ENCODE measurements around the gene PKD2L1. TPM values are rescaled to one million over a fixed set of nuclear protein-coding genes. Genes with fewer than 3 reads are reported as not detected.

Gene PKD2L1
- total and polyA plus RNA-seq, 9 of the 15 experiments (the other 6 are each of a cell fraction or from before 2014, with no cell fraction given): not detected

- Histone ChIP-seq H4K20me1 (replicated peaks; ENCODE audit: control insufficient read depth, insufficient read depth, low read length) (no peaks in the 10 kb centered on the region), H2AFZ (ENCODE audit: low read depth, low read length) (no peak overlapping the region), H3K4me2 (ENCODE audit: insufficient read depth, low read length) (no peak overlapping the region), H3K9ac (ENCODE audit: insufficient read depth in 1 of 2, low read depth in 2 of 2, low read length in 2 of 2) (no peak overlapping the region), H3K27ac (ENCODE audit: extremely low read depth, low read depth, low read length) (no peak overlapping the region), H3K9me1 (ENCODE audit: control insufficient read depth, insufficient read depth, low read length) (no peaks in the 10 kb centered on the region), H3K4me1 (replicated peaks in 1 of 2; ENCODE audit: control insufficient read depth in 2 of 2, insufficient read depth in 2 of 2, low read length in 2 of 2) (no peaks in the 10 kb centered on the region), H3K4me3 (no peak overlapping the region), H3K9me3 (replicated peaks; ENCODE audit: control insufficient read depth, insufficient read depth, low read depth, low read length) (no peaks in the 10 kb centered on the region), H3K27me3 (ENCODE audit: control insufficient read depth in 2 of 2, insufficient read depth in 2 of 2, low read length in 2 of 2) (peaks cover 7 to 26% of the 10 kb centered on the region in 2 experiments), H3K36me3 (ENCODE audit: control insufficient read depth, insufficient read depth, low read length) (no peaks in the 10 kb centered on the region), H3K79me2 (ENCODE audit: control insufficient read depth, insufficient read depth, low read length) (no peaks in the 10 kb centered on the region)
- FAIRE-seq (no peak), DNase-seq (ENCODE audit: extremely low read depth in 1 of 4, low spot score in 3 of 4) (no peak), ATAC-seq (no peak)
- ChIA-PET CTCF (ENCODE audit: low intra/inter-chr PET ratio) (no interaction called here), POLR2A (no interaction called here)
- intact Hi-C loops (cut with micrococcal nuclease): no loop called here
- WGBS (ENCODE audit: insufficient coverage, low coverage, missing lambda C conversion rate): 3% methylated on average over 4 of the region's 4 CpGs
- in situ Hi-C loops (cut with MboI): loop anchor here (25.0 kb wide), 1 partner anchor 554 kb away; no protein-coding TSS in a partner anchor
- BruUV-seq (replicated peaks): no TSS peak
- TF ChIP-seq POLR2B (IDR thresholded peaks at IDR 0.05; ENCODE audit: low read depth, partially characterized antibody): no peak
- no peak for TF ChIP-seq ZNF586 (CRISPR knock-in tag; conservative IDR thresholded peaks at IDR 0.05)
- no peak for TF ChIP-seq JUN (IDR thresholded peaks at IDR 0.05; ENCODE audit: borderline replicate concordance, low read depth, low read length)
- TF ChIP-seq JUN (CRISPR knock-in tag; IDR thresholded peaks at IDR 0.05; ENCODE audit: borderline replicate concordance): no peak
- TF ChIP-seq IRF9 (tag; IDR thresholded peaks at IDR 0.05): no peak
- no peak for TF ChIP-seq USF1 (CRISPR knock-in tag; IDR thresholded peaks at IDR 0.05)
- no peak for TF ChIP-seq LARP7 (IDR thresholded peaks at IDR 0.05)
- TF ChIP-seq NFIC (IDR thresholded peaks at IDR 0.05): no peak
- no peak for TF ChIP-seq TFE3 (CRISPR knock-in tag; IDR thresholded peaks at IDR 0.05)
- TF ChIP-seq ADNP (tag; IDR thresholded peaks at IDR 0.05): no peak
- TF ChIP-seq ILK (tag; IDR thresholded peaks at IDR 0.05; ENCODE audit: borderline replicate concordance, low read depth): no peak
- no peak for TF ChIP-seq ZNF609 (CRISPR knock-in tag; IDR thresholded peaks at IDR 0.05; ENCODE audit: borderline replicate concordance)
- no peak for TF ChIP-seq ETV5 (CRISPR knock-in tag; IDR thresholded peaks at IDR 0.05; ENCODE audit: low read depth)
Observed at GRCh38 chr10:100333106-100333505, 3.1 kb upstream of the PKD2L1 start.
